Duodenal mucosa (tissue), 2 donors: ENCODE measurements around the gene RAP1A.

Experiments
- H3K27ac ChIP-seq: one replicate; pipeline ENCODE4 v1.7.0; 2013; ENCODE audit warnings: low read depth, low read length
- H3K27me3 ChIP-seq, 2 donors: one replicate each; pipeline ENCODE4 v1.7.0; 2013; ENCODE audit warnings: low read length in 2 of 2, control low read depth in 1 of 2; ENCODE audit not compliant: insufficient read depth in 2 of 2, control insufficient read depth in 1 of 2
- H3K36me3 ChIP-seq, 2 donors: one replicate each; pipeline ENCODE4 v1.7.0; 2013; ENCODE audit warnings: low read length in 2 of 2, control low read depth in 1 of 2; ENCODE audit not compliant: insufficient read depth in 2 of 2, control insufficient read depth in 1 of 2
- H3K4me1 ChIP-seq, 2 donors: one replicate each; pipeline ENCODE4 v1.7.0; 2013; ENCODE audit warnings: low read length in 2 of 2, control low read depth in 1 of 2; ENCODE audit not compliant: insufficient read depth in 2 of 2, control insufficient read depth in 1 of 2
- H3K4me3 ChIP-seq, 2 donors: one replicate each; pipeline ENCODE4 v1.7.0; 2013; ENCODE audit warnings: low read length in 2 of 2, low read depth in 1 of 2
- H3K9ac ChIP-seq, 2 donors: one replicate each; pipeline ENCODE4 v1.7.0; 2013; ENCODE audit warnings: low read length in 2 of 2, low read depth in 1 of 2
- H3K9me3 ChIP-seq, 2 donors: one replicate each; pipeline ENCODE4 v1.7.0; 2013; ENCODE audit warnings: low read length in 2 of 2, control low read depth in 1 of 2; ENCODE audit not compliant: control insufficient read depth in 1 of 2

RAP1A gene

DNA sequence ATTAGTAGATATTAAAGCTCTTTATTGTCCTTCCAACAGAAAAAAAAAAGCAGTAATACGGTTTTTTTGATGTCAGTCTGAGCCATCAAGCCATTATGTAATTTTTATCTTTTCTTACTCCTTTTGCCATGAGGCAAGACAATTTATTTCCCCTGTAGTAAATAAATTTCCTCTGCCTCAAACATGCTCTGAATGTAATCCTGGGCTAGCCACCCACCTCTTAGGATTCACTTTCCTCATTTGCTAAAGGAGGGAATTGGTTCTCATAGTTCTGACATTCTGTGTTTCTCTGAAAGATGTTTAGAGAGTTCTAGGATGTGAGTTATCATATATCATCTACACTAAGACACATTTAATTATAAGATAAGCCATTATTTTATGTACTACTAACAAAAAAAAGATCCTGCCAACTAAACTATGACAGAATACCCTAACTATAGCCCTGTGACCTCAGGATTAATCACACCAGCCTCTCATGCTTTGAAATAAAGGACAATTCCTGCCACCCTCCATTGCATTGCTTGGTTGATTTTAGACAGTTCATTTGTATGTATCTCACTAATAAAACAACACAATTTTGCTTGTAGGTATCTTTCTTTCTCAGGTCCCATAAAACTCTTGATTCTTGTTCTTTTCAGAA, 34.0 kb upstream of the RAP1A start:
- Histone ChIP-seq H3K4me3 (no peak overlapping the region), H3K27me3 (no peaks in the 10 kb centered on the region), H3K4me1 (peaks cover 6 to 7% of the 10 kb centered on the region in 2 donors), H3K9ac (no peak overlapping the region), H3K36me3 (no peaks in the 10 kb centered on the region), H3K9me3 (no peaks in the 10 kb centered on the region), H3K27ac (no peak overlapping the region)

DNA sequence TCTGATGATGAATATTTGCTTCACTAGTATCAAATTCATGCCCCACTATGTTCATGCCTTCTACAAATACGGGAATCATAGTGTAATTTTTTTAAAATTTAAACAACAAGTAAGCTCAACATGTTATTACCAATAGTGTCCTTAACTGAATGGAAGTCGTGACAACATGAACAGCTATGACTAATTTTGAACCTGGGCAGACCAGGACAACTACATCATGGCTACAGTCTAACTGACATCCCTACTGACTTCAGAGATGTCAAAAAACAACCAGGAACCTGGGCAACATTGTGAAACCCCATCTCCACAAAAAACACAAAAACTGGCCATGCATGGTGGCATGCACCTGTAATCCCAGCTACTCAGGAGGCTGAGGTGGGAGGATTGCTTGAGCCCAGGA, 33.5 kb upstream of the RAP1A start:
- Histone ChIP-seq H3K4me1 (peaks cover 6 to 7% of the 10 kb centered on the region in 2 donors), H3K9me3 (no peaks in the 10 kb centered on the region), H3K27ac (no peak overlapping the region), H3K36me3 (no peaks in the 10 kb centered on the region), H3K27me3 (no peaks in the 10 kb centered on the region), H3K4me3 (no peak overlapping the region), H3K9ac (no peak overlapping the region)

- Histone ChIP-seq H3K4me1 (peaks cover 12 to 14% of the 10 kb centered on the region in 2 donors), H3K36me3 (no peaks in the 10 kb centered on the region), H3K9me3 (no peaks in the 10 kb centered on the region), H3K4me3 (no peak overlapping the region), H3K27me3 (no peaks in the 10 kb centered on the region), H3K9ac (no peak overlapping the region), H3K27ac (no peak overlapping the region)
Measured at GRCh38 chr1:111587509-111588174, 31.9 kb upstream of the RAP1A start.

- H3K36me3 ChIP-seq, result no peaks in the 10 kb centered on the region
- no peaks in the 10 kb centered on the region for H3K27me3 ChIP-seq
- peak overlapping the region; percentile 51 for H3K27ac ChIP-seq
- H3K9me3 ChIP-seq, result no peaks in the 10 kb centered on the region
- H3K9ac ChIP-seq, result no peak overlapping the region
- H3K4me1 ChIP-seq, result peaks cover 30 to 41% of the 10 kb centered on the region in 2 donors
- H3K4me3 ChIP-seq, result peak overlapping the region in 1 of 2 donors; percentile 15
Measured at GRCh38 chr1:111591937-111592336, 27.7 kb upstream of the RAP1A start.

DNA sequence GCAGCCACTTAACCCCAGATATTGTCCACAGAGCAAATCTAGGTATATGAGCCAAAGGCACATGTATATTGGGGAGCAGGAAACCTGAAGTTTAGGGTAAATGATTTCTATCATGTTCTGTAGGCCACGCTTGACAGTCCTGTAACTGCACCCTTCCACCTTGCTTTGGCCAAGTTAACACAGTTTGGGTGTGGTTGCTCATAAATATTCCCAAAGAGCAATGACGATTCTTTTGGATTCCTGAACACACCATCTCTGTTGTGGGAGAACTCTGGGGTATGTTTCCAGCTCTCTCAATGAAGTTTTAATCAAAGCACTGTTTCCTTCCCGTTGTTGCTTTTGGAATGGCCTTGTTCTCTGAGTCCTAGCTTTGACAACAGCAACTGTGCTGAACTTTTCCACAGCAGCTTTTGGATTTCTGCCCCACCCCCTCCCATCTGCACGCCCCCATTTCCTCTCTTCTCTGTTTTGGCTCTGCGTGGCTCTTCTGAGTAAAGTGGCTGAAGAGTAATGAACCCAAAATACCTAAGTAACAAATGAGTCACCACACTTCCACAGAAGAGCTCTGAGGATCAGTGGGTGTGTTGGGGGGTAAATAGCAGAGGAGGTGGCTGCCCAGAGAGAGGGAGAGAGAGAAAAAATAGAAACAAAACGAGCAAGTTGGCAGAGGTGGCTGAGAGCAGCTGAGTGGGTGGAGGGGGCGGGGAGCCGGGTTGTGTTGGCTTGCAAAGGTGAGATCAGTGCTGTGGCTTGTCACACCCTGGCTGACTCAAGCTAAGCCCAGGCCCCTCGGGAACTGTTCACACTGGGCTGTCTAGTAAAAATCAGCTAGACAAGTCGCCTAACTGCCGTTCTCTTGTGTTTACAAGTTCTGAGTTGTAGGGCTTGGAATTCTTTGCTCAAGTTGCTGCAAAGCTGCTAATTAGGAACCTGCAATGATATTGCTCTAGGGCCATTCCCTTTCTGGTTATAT, 26.9 kb upstream of the RAP1A start:
- H3K27me3 ChIP-seq, result no peaks in the 10 kb centered on the region
- peak overlapping the region; percentile 51 for H3K27ac ChIP-seq
- no peaks in the 10 kb centered on the region for H3K9me3 ChIP-seq
- no peaks in the 10 kb centered on the region for H3K36me3 ChIP-seq
- H3K4me1 ChIP-seq, result peaks cover 30 to 43% of the 10 kb centered on the region in 2 donors
- H3K4me3 ChIP-seq, result peak overlapping the region; percentile 15 to 44
- H3K9ac ChIP-seq, result no peak overlapping the region

- H3K4me1 ChIP-seq, result peaks cover 30 to 43% of the 10 kb centered on the region in 2 donors
- peak overlapping the region in 1 of 2 donors; percentile 15 for H3K4me3 ChIP-seq
- H3K36me3 ChIP-seq, result no peaks in the 10 kb centered on the region
- H3K9ac ChIP-seq, result no peak overlapping the region
- H3K9me3 ChIP-seq, result no peaks in the 10 kb centered on the region
- no peaks in the 10 kb centered on the region for H3K27me3 ChIP-seq
- H3K27ac ChIP-seq, result no peak overlapping the region
Measured at GRCh38 chr1:111593403-111594305, 25.9 kb upstream of the RAP1A start.

GRCh38 chr1:111594306-111594693, 25.3 kb upstream of the RAP1A start:
- Histone ChIP-seq H3K27ac (no peak overlapping the region), H3K9me3 (no peaks in the 10 kb centered on the region), H3K36me3 (no peaks in the 10 kb centered on the region), H3K9ac (no peak overlapping the region), H3K27me3 (no peaks in the 10 kb centered on the region), H3K4me1 (peaks cover 30 to 43% of the 10 kb centered on the region in 2 donors), H3K4me3 (no peak overlapping the region)

DNA sequence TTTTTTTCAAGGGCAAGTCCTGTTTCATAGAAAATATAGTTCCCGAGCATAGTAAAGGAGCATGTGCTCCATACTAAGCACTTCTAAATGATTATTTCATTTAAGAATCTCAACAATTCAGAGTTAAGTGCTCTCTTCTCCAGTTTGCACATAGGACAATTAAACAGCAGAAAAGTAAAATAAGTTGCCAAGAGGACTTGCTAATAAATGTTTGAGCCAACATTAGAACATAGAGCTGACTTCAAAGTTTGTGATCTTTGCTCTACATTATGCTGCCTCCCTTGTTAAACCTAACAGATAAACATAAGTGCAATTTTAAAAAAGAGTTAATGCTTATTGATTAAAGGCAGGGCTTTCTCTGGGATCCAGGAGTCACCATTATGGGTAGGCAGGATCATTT, 23.8 kb upstream of the RAP1A start:
- Histone ChIP-seq H3K27ac (no peak overlapping the region), H3K36me3 (no peaks in the 10 kb centered on the region), H3K4me1 (peaks cover 37 to 51% of the 10 kb centered on the region in 2 donors), H3K9me3 (no peaks in the 10 kb centered on the region), H3K4me3 (no peak overlapping the region), H3K27me3 (no peaks in the 10 kb centered on the region), H3K9ac (no peak overlapping the region)

GRCh38 chr1:111596499-111596898, 23.1 kb upstream of the RAP1A start:
- Histone ChIP-seq H3K4me1 (peaks cover 44 to 58% of the 10 kb centered on the region in 2 donors), H3K27ac (no peak overlapping the region), H3K36me3 (no peaks in the 10 kb centered on the region)

More at GRCh38 chr1:111596499-111596898, 23.1 kb upstream of the RAP1A start:
- Histone ChIP-seq H3K9ac (no peak overlapping the region), H3K27me3 (no peaks in the 10 kb centered on the region), H3K9me3 (no peaks in the 10 kb centered on the region), H3K4me3 (no peak overlapping the region)
